SU-DHL-6 (cell line): Measurements from ENCODE around the gene CLDN9.

Experiments
- EZH2phosphoT487 ChIP-seq: fragments of 200-600 bp; sonication (generic), shearing (Covaris generic); conservative IDR thresholded peaks from 2 replicates; pipeline ENCODE4 v1.6.1; 2018; ENCODE audit warnings: mild to moderate bottlenecking, antibody characterized with exemption, low read length, moderate library complexity, mixed read lengths
- TF ChIP-seq, protein P1 (sequence below): fragments of 200-600 bp; sonication (generic); IDR thresholded peaks from one replicate; pipeline ENCODE4 v1.5.1; 2017; ENCODE audit warnings: antibody characterized with exemption, mild to moderate bottlenecking, low read length, moderate library complexity; ENCODE audit not compliant: insufficient read depth, poor library complexity, severe bottlenecking

DNA sequence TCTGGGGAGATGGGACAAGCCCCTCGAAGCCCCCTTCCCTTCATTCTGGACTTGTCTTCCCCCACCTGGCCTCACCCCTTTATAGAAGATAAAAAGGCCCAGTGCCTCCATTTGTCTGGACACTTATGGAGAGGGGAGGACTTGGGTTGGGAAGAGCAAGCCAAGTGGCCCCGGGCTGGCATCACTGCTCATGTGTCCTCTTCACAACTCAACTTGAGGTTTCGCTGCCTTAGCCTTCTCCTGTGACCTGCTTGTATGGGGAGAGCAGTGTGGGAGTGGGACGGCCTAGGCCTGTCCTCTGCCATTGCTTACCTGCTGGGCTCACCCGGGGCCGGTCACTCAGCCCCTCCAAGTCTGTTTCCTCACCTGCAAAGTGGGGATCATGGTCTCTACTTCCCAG, 42.2 kb upstream of the CLDN9 start:
- TF ChIP-seq, protein P1, sequence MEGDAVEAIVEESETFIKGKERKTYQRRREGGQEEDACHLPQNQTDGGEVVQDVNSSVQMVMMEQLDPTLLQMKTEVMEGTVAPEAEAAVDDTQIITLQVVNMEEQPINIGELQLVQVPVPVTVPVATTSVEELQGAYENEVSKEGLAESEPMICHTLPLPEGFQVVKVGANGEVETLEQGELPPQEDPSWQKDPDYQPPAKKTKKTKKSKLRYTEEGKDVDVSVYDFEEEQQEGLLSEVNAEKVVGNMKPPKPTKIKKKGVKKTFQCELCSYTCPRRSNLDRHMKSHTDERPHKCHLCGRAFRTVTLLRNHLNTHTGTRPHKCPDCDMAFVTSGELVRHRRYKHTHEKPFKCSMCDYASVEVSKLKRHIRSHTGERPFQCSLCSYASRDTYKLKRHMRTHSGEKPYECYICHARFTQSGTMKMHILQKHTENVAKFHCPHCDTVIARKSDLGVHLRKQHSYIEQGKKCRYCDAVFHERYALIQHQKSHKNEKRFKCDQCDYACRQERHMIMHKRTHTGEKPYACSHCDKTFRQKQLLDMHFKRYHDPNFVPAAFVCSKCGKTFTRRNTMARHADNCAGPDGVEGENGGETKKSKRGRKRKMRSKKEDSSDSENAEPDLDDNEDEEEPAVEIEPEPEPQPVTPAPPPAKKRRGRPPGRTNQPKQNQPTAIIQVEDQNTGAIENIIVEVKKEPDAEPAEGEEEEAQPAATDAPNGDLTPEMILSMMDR = no peak
- TF ChIP-seq EZH2phosphoT487 = no peak
